Measurements from ENCODE around the gene STOML2. TPM values are rescaled to one million over a fixed set of nuclear protein-coding genes. Genes with fewer than 3 reads are reported as not detected.

STOML2 gene
- total RNA-seq, 1 donor from 2014 or later = 71.4 TPM

- TF ChIP-seq, protein P1, sequence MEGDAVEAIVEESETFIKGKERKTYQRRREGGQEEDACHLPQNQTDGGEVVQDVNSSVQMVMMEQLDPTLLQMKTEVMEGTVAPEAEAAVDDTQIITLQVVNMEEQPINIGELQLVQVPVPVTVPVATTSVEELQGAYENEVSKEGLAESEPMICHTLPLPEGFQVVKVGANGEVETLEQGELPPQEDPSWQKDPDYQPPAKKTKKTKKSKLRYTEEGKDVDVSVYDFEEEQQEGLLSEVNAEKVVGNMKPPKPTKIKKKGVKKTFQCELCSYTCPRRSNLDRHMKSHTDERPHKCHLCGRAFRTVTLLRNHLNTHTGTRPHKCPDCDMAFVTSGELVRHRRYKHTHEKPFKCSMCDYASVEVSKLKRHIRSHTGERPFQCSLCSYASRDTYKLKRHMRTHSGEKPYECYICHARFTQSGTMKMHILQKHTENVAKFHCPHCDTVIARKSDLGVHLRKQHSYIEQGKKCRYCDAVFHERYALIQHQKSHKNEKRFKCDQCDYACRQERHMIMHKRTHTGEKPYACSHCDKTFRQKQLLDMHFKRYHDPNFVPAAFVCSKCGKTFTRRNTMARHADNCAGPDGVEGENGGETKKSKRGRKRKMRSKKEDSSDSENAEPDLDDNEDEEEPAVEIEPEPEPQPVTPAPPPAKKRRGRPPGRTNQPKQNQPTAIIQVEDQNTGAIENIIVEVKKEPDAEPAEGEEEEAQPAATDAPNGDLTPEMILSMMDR (IDR thresholded peaks at IDR 0.05) = no peak
- Mint-ChIP-seq H3K9me3 (ENCODE audit: low read depth) (no peaks in the 10 kb centered on the region), H3K27me3 (ENCODE audit: low read depth) (no peaks in the 10 kb centered on the region), H3K27ac (ENCODE audit: unreplicated experiment) (no peak overlapping the region), H3K4me3 (ENCODE audit: unreplicated experiment) (no peak overlapping the region), H3K4me1 (ENCODE audit: low read depth) (no peaks in the 10 kb centered on the region), H3K36me3 (ENCODE audit: low read depth) (peaks cover 82% of the 10 kb centered on the region)
- no peak for DNase-seq (ENCODE audit: low spot score)
Measured at GRCh38 chr9:35057271-35057620, 45.7 kb downstream of the STOML2 start.

- no peak for DNase-seq (ENCODE audit: low spot score)
- Mint-ChIP-seq H3K9me3 (ENCODE audit: low read depth) (no peaks in the 10 kb centered on the region), H3K4me3 (ENCODE audit: unreplicated experiment) (no peak overlapping the region), H3K36me3 (ENCODE audit: low read depth) (peaks cover 77% of the 10 kb centered on the region), H3K27me3 (ENCODE audit: low read depth) (no peaks in the 10 kb centered on the region), H3K27ac (ENCODE audit: unreplicated experiment) (peak overlapping the region; percentile 41), H3K4me1 (ENCODE audit: low read depth) (no peaks in the 10 kb centered on the region)
- TF ChIP-seq, protein P1 (IDR thresholded peaks at IDR 0.05) = no peak
Measured at GRCh38 chr9:35056571-35057270, 46.2 kb downstream of the STOML2 start.

DNA sequence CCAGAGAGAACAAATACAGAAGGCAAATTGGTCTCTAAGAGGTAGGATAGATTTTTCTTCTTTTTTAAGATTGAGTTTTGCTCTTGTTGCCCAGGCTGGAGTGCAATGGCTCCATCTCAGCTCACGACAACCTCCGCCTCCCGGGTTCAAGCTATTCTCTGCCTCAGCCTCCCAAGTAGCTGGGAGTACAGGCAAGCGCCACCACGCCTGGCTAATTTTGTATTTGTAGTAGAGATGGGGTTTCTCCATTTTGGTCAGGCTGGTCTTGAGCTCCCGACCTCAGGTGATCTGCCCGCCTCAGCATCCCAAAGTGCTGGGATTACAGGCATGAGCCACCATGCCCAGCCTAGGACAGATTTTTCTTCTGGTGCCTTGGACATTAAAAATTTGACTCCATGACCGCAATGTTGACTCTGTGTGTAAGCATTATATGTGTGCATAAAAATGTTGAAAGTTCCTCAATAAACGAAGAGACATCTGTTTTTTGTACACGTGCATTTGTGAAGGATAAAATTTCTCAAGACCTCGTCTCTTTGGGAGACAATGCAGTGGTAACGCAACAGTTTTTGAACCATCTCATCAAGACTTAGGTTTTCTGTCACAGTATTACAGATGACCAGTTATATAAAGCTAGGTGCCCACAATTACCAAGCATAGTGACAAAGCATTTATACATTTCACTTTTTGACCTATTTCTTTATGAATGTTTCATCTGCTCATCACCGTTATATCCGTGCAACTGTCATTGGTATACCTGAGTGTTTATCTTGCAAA is 47.9 kb downstream of the STOML2 start:
- no peaks in the 10 kb centered on the region for H3K4me1 Mint-ChIP-seq (ENCODE audit: low read depth)
- H3K27ac Mint-ChIP-seq (ENCODE audit: unreplicated experiment) = no peak overlapping the region
- TF ChIP-seq, protein P1 (IDR thresholded peaks at IDR 0.05) = no peak
- H3K4me3 Mint-ChIP-seq (ENCODE audit: unreplicated experiment) = no peak overlapping the region
- H3K9me3 Mint-ChIP-seq (ENCODE audit: low read depth) = no peaks in the 10 kb centered on the region
- DNase-seq (ENCODE audit: low spot score) = no peak
- no peaks in the 10 kb centered on the region for H3K27me3 Mint-ChIP-seq (ENCODE audit: low read depth)
- peaks cover 68% of the 10 kb centered on the region for H3K36me3 Mint-ChIP-seq (ENCODE audit: low read depth)

DNA sequence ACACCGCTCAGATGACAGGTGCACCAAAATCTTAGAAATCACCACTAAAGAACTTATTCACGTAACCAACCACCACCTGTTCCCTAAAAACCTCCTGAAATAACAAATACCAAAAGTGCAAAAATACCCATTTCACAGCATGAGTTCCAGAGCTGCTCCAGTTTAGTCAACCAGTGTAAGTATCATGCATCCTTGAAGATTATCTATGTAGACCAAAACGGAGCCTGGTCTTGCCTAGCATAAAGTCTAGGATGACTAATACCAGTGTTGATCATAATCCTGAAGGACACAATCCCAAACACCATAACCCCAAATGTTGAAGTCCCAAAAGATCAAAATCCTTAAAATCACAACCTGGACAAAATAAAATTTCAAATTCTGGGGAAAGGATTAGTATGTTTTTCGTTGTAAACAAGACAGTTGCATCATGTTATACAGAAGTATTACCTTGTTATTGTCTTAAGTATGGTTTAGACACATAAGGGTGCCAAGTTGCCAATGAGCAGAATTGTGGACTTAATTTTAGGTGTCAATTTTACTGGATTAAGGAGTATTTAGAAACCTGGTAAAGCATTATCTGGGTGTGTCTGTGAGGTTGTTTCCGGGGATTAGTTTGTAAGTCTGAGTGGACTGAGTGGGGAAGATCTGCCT is 48.6 kb downstream of the STOML2 start:
- H3K27ac Mint-ChIP-seq (ENCODE audit: unreplicated experiment) = no peak overlapping the region
- TF ChIP-seq, protein P1 (IDR thresholded peaks at IDR 0.05) = no peak
- H3K36me3 Mint-ChIP-seq (ENCODE audit: low read depth) = peaks cover 61% of the 10 kb centered on the region
- no peak for DNase-seq (ENCODE audit: low spot score)
- H3K4me1 Mint-ChIP-seq (ENCODE audit: low read depth) = peaks cover under 1% of the 10 kb centered on the region
- H3K27me3 Mint-ChIP-seq (ENCODE audit: low read depth) = no peaks in the 10 kb centered on the region
- no peak overlapping the region for H3K4me3 Mint-ChIP-seq (ENCODE audit: unreplicated experiment)
- H3K9me3 Mint-ChIP-seq (ENCODE audit: low read depth) = no peaks in the 10 kb centered on the region
